Measurements from ENCODE around the gene OR13C5. TPM values are rescaled to one million over a fixed set of nuclear protein-coding genes. Genes with fewer than 3 reads are reported as not detected.

The OR13C5 gene
- total RNA-seq, 1 experiment from 2014 or later: not detected

DNA sequence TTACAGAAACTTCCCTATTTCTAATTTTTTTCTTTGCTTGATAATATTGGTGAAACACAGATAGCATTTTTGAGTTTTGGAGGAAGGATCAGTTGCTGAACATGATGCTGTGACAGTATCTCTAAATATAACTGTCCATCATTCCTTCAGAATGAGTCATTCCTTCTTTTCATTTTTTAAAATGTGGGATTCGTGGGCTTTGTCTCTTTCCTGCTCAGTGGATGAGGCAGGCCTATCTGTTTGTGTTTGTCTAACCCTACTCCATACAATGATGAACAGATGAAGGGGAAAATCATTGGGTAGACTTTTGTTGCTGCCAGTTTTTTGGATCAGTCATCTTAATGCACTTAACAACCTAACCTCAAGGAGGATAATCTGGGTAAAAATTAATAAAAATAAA is 46.0 kb downstream of the OR13C5 start:
- DNase-seq (ENCODE audit: low spot score): peak; percentile 37

Other genes with a start within 250 kb of the OR13C5 start
- gene OR13F1, start 95.2 kb downstream of the OR13C5 start, total RNA-seq (2014; rRNA removed; shearing (Covaris generic)): not detected in 2 replicates
- not detected in 2 replicates for gene OR13C4, start 72.2 kb downstream of the OR13C5 start, total RNA-seq (2014; rRNA removed; shearing (Covaris generic))
- not detected in 2 replicates for gene OR13C3, start 62.6 kb downstream of the OR13C5 start, total RNA-seq (2014; rRNA removed; shearing (Covaris generic))
- gene OR13C8, start 30.2 kb downstream of the OR13C5 start, total RNA-seq (2014; rRNA removed; shearing (Covaris generic)): not detected in 2 replicates
- gene OR13C2, start 6.2 kb upstream of the OR13C5 start, total RNA-seq (2014; rRNA removed; shearing (Covaris generic)): not detected in 2 replicates
- gene OR13C9, start 18.8 kb upstream of the OR13C5 start, total RNA-seq (2014; rRNA removed; shearing (Covaris generic)): not detected in 2 replicates
- not detected in 2 replicates for gene OR13D1, start 95.1 kb upstream of the OR13C5 start, total RNA-seq (2014; rRNA removed; shearing (Covaris generic))
- gene NIPSNAP3A, start 148.3 kb upstream of the OR13C5 start, total RNA-seq (2014; rRNA removed; shearing (Covaris generic)): 103 and 105 TPM in 2 replicates
- gene NIPSNAP3B, start 164.7 kb upstream of the OR13C5 start, total RNA-seq (2014; rRNA removed; shearing (Covaris generic)): 0.14 TPM in 1 of 2 replicates, not detected in the other

Data from A172 (cell line).